Measurements from ENCODE around the gene CCNE1. TPM values are rescaled to one million over a fixed set of nuclear protein-coding genes. Genes with fewer than 3 reads are reported as not detected.

The CCNE1 gene
- total RNA-seq, 1 experiment from 2014 or later, result 40.2 TPM

- Histone ChIP-seq H3K27ac (ENCODE audit: insufficient read length, low read depth, low read length) (no peak overlapping the region), H3K79me2 (ENCODE audit: insufficient read depth, low read length) (no peaks in the 10 kb centered on the region), H3T11ph (ENCODE audit: low read length) (no peak overlapping the region), H3K9me3 (ENCODE audit: control insufficient read depth, low read depth, low read length) (no peaks in the 10 kb centered on the region), H3K79me1 (ENCODE audit: insufficient read depth, low read depth, low read length, poor library complexity, severe bottlenecking) (no peaks in the 10 kb centered on the region), H4K91ac (ENCODE audit: insufficient read length, low read depth, low read length) (no peak overlapping the region), H3K56ac (ENCODE audit: insufficient read length, low read depth, low read length) (no peak overlapping the region), H3K9ac (ENCODE audit: extremely low read depth, insufficient read length, low read length) (no peak overlapping the region), H2BK20ac (ENCODE audit: low read depth, low read length, poor library complexity, severe bottlenecking) (no peak overlapping the region), H3K27me3 (ENCODE audit: insufficient read depth, low read length) (peaks cover 3% of the 10 kb centered on the region; the same call in 1 of the 2 replicates), H3K23ac (ENCODE audit: insufficient read length, low read depth, low read length) (no peak overlapping the region), H3K18ac (ENCODE audit: insufficient read length, low read depth, low read length) (no peak overlapping the region), H3K4ac (ENCODE audit: low read depth, low read length) (no peak overlapping the region), H2BK15ac (ENCODE audit: low read depth, low read length) (no peak overlapping the region), H2AK5ac (ENCODE audit: insufficient read length, low read length) (no peak overlapping the region), H2BK120ac (ENCODE audit: low read depth, low read length, poor library complexity, severe bottlenecking) (no peak overlapping the region), H3K14ac (ENCODE audit: insufficient read depth, low read length) (no peak overlapping the region), H3K23me2 (ENCODE audit: insufficient read length, low read depth, low read length, poor library complexity, severe bottlenecking) (peaks cover 6% of the 10 kb centered on the region), H2AFZ (ENCODE audit: low read length) (no peak overlapping the region), H3K4me1 (ENCODE audit: insufficient read depth, low read length) (no peaks in the 10 kb centered on the region), H2BK5ac (ENCODE audit: insufficient read length, low read length) (no peak overlapping the region), H4K20me1 (ENCODE audit: control insufficient read depth, insufficient read depth, insufficient read length) (no peaks in the 10 kb centered on the region), H2BK12ac (ENCODE audit: insufficient read length, low read depth, low read length) (no peak overlapping the region), H3K4me2 (ENCODE audit: insufficient read depth, insufficient read length, low read length) (peak overlapping the region; percentile 20), H4K8ac (replicated peaks; ENCODE audit: insufficient read length, low read depth, low read length) (no peak overlapping the region), H4K5ac (ENCODE audit: insufficient read length, low read depth, low read length) (no peak overlapping the region)
- Mint-ChIP-seq H3K36me3 (ENCODE audit: insufficient read depth in 1 of 3, low read depth in 3 of 3) (no peaks in the 10 kb centered on the region), H3K4me1 (peaks cover 2 to 13% of the 10 kb centered on the region in 2 experiments; a peak in 2 of 4 replicates), H3K4me3 (peak overlapping the region; percentile 55 to 79), H3K27ac (no peak overlapping the region), H3K9me3 (no peaks in the 10 kb centered on the region; a peak in 1 of 5 replicates), H3K27me3 (ENCODE audit: low read depth) (peaks cover 51% of the 10 kb centered on the region)
- TF ChIP-seq CTCF (conservative IDR thresholded peaks at IDR 0.05), result peak; percentile 96
- no CpG with 5 or more reads among the region's 77 CpGs for WGBS (ENCODE audit: extremely low coverage, insufficient read length, low lambda C conversion rate)
- DNase-seq, result peak; percentile 75
Observed at GRCh38 chr19:29873024-29873800, 61.4 kb downstream of the CCNE1 start.

Other genes starting within 250 kb of the CCNE1 start
- gene POP4, start 205.7 kb upstream of the CCNE1 start, total RNA-seq (2021), result 51.4 and 53.6 TPM in 2 replicates
- gene PLEKHF1, start 146.5 kb upstream of the CCNE1 start, total RNA-seq (2021), result 4.9 and 5.0 TPM in 2 replicates
- gene C19orf12, start 96.7 kb upstream of the CCNE1 start, total RNA-seq (2021), result 17.2 and 17.5 TPM in 2 replicates
- 51.1 and 54.3 TPM in 2 replicates for gene URI1, start 130.2 kb downstream of the CCNE1 start, total RNA-seq (2021)

Measured in H9 (cell line).